ENCODE data around the gene LGALS9.
"Not testable (repeated sequence)": the region's sequence is repeated elsewhere in the genome, so short reads cannot be mapped to it uniquely, and the experiment has no call there.

The LGALS9 gene

DNA sequence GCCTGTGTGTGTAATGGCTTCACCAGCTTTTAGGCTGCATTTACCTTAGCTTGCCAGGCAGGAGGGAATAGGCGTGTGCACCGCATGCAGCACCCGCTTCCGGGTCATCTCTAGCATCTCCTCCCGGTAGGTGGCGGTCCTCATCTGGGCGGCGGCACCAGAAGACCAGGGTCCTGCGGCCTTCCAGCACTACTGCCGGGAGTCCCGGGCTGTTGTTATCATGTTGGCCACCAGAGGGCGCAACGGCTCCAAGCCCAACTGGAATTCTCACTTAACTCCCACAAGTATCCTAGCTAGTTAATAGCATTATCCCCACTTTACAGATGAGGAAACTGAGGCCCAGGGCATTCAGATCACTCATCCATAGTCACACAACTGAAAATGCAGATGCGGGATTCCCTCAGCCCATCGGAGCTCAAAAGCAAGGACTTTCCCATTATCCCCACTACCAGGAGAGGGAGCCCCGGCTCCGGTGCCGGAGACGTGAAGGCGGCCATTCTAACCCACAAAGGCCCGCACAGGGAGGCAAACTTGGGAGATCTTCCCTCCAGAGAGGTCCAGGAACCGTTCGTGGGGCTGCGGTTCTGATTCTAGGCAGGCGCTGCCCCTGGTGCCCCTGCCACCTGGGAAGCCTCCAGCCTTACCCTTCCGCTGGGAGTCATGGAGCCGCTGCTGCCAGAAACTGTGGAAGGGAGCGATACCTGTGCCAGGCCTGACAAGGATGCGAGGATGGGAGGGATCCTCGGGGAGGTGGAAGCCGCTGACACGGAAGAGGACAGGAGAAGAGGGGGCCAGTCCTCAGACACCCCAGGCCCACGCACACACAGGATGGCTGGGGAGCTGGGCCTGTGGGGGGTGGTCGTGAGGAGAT lies 23.9 kb downstream of the LGALS9 start:
- DNase-seq (ENCODE audit: low spot score), result peak; percentile 62

GRCh38 chr17:27655525-27656111 lies 24.6 kb downstream of the LGALS9 start:
- not testable (repeated sequence) for DNase-seq (ENCODE audit: low spot score)

GRCh38 chr17:27656620-27657019 lies 25.6 kb downstream of the LGALS9 start:
- DNase-seq (ENCODE audit: low spot score), result not testable (repeated sequence)

DNA sequence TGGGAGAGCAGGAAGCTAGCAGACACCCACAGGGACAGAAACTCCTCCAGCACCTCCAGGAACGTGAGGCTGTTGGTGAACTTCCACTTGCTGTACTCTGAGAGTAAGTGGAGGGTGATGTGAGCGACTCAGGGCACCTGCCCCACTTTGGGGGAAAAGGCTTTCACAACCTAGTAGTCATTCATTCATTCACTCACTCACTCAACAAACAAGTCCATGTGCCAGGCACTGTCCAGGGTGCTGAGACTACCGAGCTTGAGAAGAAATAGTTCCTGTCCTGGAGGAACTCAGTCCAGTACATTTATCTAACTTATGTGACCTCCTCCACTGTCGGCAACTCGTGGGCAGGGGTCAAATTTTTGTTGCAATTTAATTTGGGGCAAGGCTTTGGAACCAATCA lies 26.6 kb downstream of the LGALS9 start:
- no peak for DNase-seq (ENCODE audit: low spot score)

- no peak for DNase-seq (ENCODE audit: low spot score)
These were observed 28.7 kb downstream of the LGALS9 start for GRCh38 chr17:27659683-27660082.

- no peak for DNase-seq (ENCODE audit: low spot score)
These were observed 29.4 kb downstream of the LGALS9 start for GRCh38 chr17:27660436-27660835.

DNA sequence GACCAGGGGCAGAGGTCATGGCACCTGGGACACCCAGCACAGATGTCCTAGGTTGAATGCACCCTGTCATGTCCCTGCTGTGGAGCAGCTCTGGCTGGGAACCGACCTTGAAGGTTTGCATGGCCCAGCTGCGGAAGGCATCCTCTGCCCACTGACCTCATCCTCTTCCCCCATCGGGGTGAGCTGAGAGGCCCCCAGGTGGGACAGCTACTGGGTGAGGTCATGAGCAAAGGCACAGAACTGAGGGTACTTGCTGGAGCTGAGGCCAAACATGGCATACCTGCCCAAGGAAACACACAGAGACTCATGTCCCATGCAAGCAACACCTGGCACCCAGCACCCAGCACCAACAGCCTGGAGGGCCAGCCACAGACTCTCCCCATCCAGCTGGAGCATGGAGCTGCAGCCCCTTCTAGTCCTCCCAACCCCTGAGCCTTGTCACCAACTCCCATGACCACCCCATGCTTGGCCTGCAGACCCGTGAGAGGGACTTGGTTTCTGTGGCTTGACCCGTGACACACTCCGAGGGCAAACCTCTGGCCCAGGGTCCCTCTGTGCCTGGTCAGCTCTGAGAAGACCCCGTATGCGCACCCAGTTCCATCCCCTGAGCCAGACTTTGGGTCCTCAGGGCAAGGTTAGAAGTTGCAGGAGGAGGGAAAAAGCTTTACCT lies 33.1 kb downstream of the LGALS9 start:
- DNase-seq (ENCODE audit: low spot score), result no peak

- no peak for DNase-seq (ENCODE audit: low spot score)
These were observed 33.6 kb downstream of the LGALS9 start for GRCh38 chr17:27664606-27664965.

- DNase-seq (ENCODE audit: low spot score), result no peak
These were observed 34.6 kb downstream of the LGALS9 start for GRCh38 chr17:27665549-27665948.

- DNase-seq (ENCODE audit: low spot score), result not testable (repeated sequence)
These were observed 35.3 kb downstream of the LGALS9 start for GRCh38 chr17:27666270-27666669.

DNA sequence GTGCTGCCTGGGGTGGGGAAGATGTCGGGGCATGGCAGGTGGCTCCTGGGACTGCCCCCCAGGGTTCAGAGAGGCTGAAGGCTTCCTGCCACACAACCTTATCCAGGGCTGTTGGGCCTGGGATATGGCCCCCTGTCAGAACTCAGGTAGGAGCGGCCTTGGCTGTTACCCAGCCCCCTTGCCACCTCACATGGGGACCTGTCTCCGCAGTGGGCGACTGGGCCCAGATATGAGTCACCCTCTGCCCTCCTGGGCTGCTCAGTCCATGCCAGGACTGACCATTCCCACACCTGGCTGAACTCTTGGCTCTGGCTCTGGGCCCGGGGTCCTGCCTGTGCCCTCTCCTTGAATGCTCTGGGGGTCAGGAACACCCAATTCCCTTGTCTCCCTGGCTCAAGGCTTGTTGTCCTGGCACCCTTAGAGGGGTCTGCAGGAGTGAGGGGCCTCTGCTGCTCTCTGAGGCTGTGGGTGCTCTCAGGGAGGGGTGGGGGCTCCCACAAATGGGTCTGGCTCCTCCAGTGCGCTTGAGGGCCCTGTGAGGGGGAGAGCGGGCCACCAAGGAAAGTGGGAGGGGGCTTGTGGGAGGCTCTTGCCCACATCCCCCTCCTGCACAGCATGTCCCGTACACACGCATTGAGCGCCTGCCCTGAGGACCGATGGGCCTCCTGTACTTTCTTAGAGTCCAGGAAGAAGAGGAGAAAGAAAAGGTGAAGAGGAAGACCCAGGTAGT lies 36.0 kb downstream of the LGALS9 start:
- DNase-seq (ENCODE audit: low spot score), result no peak

GRCh38 chr17:27667656-27668487 lies 36.9 kb downstream of the LGALS9 start:
- DNase-seq (ENCODE audit: low spot score), result no peak

GRCh38 chr17:27668488-27668823 lies 37.5 kb downstream of the LGALS9 start:
- no peak for DNase-seq (ENCODE audit: low spot score)

GRCh38 chr17:27669136-27669535 lies 38.1 kb downstream of the LGALS9 start:
- DNase-seq (ENCODE audit: low spot score), result no peak

DNA sequence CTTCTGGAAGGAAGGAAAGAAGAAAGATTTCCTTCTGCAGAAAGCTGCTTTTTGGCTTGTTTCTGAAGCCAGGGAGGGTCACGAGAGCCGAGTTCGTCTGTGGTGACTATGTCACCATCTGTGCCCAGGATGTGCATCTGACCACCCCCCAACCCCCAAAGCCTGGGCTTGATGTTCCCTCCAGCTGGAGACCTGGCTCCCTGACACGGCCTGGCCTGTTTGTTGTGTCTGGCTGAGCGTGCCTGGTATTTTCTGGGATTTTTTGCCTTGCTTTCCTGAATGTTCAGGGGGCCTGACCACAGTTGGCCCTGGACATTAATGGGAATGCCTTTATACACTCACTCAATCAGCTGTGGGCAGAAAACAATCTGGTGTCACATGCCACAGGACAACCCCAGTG lies 38.9 kb downstream of the LGALS9 start:
- no peak for DNase-seq (ENCODE audit: low spot score)

DNA sequence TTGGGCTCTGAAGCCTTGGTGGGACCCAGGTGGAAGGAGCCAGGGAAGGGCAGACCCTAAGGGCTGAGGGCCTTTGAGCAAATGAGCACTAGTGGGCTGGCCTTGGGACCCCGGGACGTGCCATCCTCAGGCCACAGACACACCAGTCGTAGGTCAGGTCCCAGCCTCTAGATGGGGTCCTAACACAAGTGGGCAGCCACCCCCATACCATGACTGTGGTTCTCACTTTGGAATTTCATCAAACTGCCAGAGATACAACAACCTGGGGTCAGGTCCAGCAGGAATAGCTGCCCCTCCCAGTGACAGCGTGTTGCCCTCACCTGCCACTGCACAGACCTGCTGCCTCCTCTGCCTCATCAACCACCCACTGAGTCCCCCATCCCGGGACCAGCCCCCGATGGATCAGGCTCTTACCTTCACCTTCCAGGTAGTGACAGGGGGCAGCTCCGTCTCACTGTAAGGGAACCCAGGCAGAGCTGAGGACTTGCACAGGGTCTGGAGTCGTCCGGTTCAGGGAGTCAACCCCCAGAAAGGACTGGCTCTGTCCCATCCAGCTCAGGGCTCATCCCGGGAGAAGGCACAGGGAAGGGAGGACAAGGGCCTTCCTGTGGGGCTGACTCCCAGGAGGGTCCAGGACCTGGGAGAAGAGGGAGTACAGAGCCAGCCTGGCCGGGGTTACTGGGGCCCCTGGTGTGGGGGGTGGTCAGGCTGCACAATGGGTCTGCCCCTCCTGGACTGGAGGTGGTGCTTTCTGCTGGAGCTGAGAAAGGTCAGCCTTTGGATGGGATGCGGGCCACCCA lies 40.0 kb downstream of the LGALS9 start:
- no peak for DNase-seq (ENCODE audit: low spot score)

- no peak for DNase-seq (ENCODE audit: low spot score)
These were observed 40.6 kb downstream of the LGALS9 start for GRCh38 chr17:27671591-27671910.

GRCh38 chr17:27671977-27672480 lies 41.0 kb downstream of the LGALS9 start:
- DNase-seq (ENCODE audit: low spot score), result not testable (repeated sequence)

DNA sequence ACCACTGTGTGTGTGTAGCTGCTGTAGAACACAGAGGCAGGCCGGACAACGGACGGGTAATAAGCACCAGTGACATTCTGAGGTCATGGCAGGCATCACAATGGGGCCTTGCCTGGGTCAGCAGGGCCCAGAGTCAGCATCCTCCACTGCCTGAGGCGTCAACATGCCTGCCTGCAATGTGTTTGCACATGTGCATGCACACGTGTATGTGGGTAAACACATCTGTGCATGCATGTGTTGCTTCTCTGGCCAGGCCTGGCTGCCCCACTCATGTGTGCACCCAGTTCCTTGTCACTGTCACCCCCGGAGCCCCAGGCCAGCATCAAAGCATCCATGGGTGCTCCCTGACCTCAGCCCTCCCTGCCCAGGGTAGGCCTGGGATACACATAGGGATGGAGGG lies 43.3 kb downstream of the LGALS9 start:
- DNase-seq (ENCODE audit: low spot score), result no peak

DNA sequence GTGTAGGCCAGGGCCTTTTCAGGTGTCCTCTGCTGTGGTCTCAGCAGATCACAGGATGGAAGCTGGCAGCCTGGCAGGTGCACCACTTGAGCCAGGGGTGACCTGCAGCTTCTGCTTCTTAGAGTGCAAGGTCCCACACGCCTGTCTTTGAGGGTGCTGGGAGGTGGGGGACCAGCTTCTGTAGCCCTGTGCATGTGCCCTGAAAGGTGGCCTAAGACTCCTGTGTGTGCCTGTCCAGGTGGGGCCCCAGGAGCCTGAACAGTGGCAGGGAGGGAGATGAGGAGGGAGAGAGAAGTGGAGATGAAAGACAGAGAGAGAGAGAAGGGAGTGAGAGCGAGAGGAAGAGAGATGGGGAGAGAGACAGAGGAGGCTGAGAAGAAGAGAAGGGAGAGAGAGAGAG lies 46.2 kb downstream of the LGALS9 start:
- no peak for DNase-seq (ENCODE audit: low spot score)

DNA sequence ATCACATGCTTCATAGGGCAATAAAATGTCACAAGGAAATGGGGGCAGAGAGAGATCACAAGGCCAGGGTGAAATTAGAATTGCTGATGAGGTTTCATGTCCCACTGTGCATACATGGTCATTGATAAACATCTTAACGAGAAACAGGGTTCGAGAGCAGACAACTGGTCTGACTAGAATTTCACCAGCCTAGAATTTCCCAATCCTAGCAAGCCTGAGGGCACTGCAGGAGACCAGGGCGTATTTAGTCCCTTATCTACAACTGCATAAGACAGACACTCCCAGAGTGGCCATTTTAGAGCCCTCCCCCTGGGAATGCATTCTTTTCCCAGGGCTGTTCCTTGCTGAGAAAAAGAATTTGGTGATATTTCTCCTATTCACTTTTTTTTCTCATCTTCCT lies 55.3 kb downstream of the LGALS9 start:
- DNase-seq (ENCODE audit: low spot score), result not testable (repeated sequence)

Data from CD4-positive, alpha-beta T cell treated with Interleukin-15 for 4 hours (primary cell).